HL-60 (cell line): ENCODE results near the gene DLL1.

Experiments used
- CTCF ChIP-seq: IDR thresholded peaks from one replicate; pipeline ENCODE4 v1.5.1; 2011; ENCODE audit warnings: low read length, control low read depth, inconsistent platforms; ENCODE audit not compliant: insufficient read depth
- GABPA ChIP-seq: IDR thresholded peaks from 2 replicates; pipeline ENCODE4 v1.6.1; 2012; ENCODE audit warnings: low read depth
- POLR2AphosphoS5 ChIP-seq: IDR thresholded peaks from 2 replicates; pipeline ENCODE4 v1.6.1; 2012; ENCODE audit warnings: low read depth
- REST ChIP-seq: IDR thresholded peaks from 2 replicates; pipeline ENCODE4 v1.6.1; 2012; ENCODE audit warnings: low read depth; ENCODE audit not compliant: insufficient replicate concordance
- SPI1 ChIP-seq: IDR thresholded peaks from 2 replicates; pipeline ENCODE4 v1.6.1; 2012; ENCODE audit warnings: low read depth, mild to moderate bottlenecking, borderline replicate concordance

DNA sequence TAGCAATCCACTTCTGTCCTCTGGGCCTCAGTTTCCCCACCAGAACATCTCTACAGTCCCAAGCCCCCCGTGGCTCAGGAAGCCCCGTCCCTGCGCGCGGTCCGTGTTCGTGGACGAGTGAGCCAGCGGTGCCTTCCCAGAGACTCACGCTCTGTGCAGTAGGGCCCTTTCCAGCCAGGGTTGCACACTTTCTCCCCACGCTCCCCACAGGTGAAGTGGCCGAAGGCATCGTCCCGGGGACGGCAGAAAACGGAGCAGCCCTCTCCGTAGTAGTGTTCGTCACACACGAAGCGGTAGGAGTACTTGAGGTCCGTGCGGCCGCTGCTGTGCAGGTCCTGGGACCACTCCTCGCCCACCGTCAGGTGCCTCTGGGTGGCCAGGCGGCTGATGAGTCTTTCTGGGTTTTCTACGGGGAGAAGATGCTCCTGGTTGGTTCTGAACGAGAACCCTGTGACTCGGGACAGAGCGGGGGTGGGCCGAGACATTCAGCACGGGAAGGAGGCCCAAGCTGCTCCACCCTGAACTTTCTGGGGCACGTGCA lies 2.7 kb downstream of the DLL1 start:
- no peak for TF ChIP-seq CTCF
- TF ChIP-seq REST, result no peak
- TF ChIP-seq POLR2AphosphoS5, result no peak
- TF ChIP-seq GABPA, result no peak
- no peak for TF ChIP-seq SPI1
